GM12891 (cell line): ENCODE data around the gene TRIM56.
"Not testable (repeated sequence)": the region's sequence is repeated elsewhere in the genome, so short reads cannot be mapped to it uniquely, and the experiment has no call there.

ENCODE experiments used
- DNase-seq: peaks from one replicate; pipeline ENCODE4 v3.0.0; 2011; ENCODE audit warnings: low spot score; ENCODE audit not compliant: insufficient read length
- FAIRE-seq: peaks from 2 replicates; lab custom pipeline; 2011; peaks lifted over from hg19 to GRCh38; lab: Jason Lieb, UNC
- PAX5 ChIP-seq: IDR thresholded peaks from 2 replicates; pipeline ENCODE4 v1.6.1; 2011; ENCODE audit warnings: low read length, moderate library complexity, mild to moderate bottlenecking; ENCODE audit not compliant: insufficient read depth, severe bottlenecking
- POLR2A ChIP-seq: IDR thresholded peaks from 2 replicates; pipeline ENCODE4 v1.6.1; 2011; ENCODE audit warnings: low read depth, low read length, control low read depth
- POLR2AphosphoS5 ChIP-seq: IDR thresholded peaks from 2 replicates; pipeline ENCODE4 v1.6.1; 2011; ENCODE audit warnings: low read depth, low read length, control low read depth
- POU2F2 ChIP-seq: IDR thresholded peaks from 2 replicates; pipeline ENCODE4 v1.6.1; 2011; ENCODE audit warnings: low read depth, mild to moderate bottlenecking, control low read depth, low read length, moderate library complexity
- SPI1 ChIP-seq: IDR thresholded peaks from 2 replicates; pipeline ENCODE4 v1.6.1; 2011; ENCODE audit warnings: low read depth, low read length, control low read depth
- TAF1 ChIP-seq: IDR thresholded peaks from 2 replicates; pipeline ENCODE4 v1.6.1; 2011; ENCODE audit warnings: low read depth, low read length, control low read depth

TRIM56 gene

GRCh38 chr7:101123703-101124068 is 38.4 kb downstream of the TRIM56 start:
- no peak for FAIRE-seq
- no peak for TF ChIP-seq PAX5
- DNase-seq, result no peak

- TF ChIP-seq TAF1, result no peak
- no peak for TF ChIP-seq PAX5
- TF ChIP-seq SPI1, result no peak
- no peak for TF ChIP-seq POLR2AphosphoS5
- no peak for TF ChIP-seq POLR2A
- no peak for TF ChIP-seq POU2F2
- FAIRE-seq (no peak), DNase-seq (no peak)
These were observed 39.2 kb downstream of the TRIM56 start for GRCh38 chr7:101124376-101125056.

- no peak for DNase-seq
- TF ChIP-seq SPI1 (peak; percentile 82), POU2F2 (no peak)
- no peak for FAIRE-seq
These were observed 40.8 kb downstream of the TRIM56 start for GRCh38 chr7:101125989-101126650.

GRCh38 chr7:101126651-101127459 is 41.6 kb downstream of the TRIM56 start, which contains the start of gene SERPINE1:
Gene SERPINE1, plus strand, starts transcription at chr7:101127104. Its CDS starts 1,290 bp downstream, at chr7:101128394.
- TF ChIP-seq PAX5 (no peak), POLR2A (0 out of 2 replicates have a peak, but pooled peaks have one; percentile 36), POLR2AphosphoS5 (0 out of 2 replicates have a peak, but pooled peaks have one; percentile 26), TAF1 (no peak)
- peak; percentile 52 for DNase-seq
- FAIRE-seq, result peak; percentile 63

GRCh38 chr7:101127460-101128039 is 42.3 kb downstream of the TRIM56 start:
- DNase-seq (no peak), FAIRE-seq (no peak)
- TF ChIP-seq PAX5 (no peak), POLR2A (no peak), POU2F2 (no peak), TAF1 (no peak), POLR2AphosphoS5 (no peak)

GRCh38 chr7:101128040-101128834 is 43.0 kb downstream of the TRIM56 start:
- no peak for TF ChIP-seq TAF1
- no peak for FAIRE-seq
- no peak for DNase-seq

- FAIRE-seq, result no peak
- TF ChIP-seq POLR2A (no peak), PAX5 (no peak), POLR2AphosphoS5 (no peak), SPI1 (no peak), TAF1 (no peak), POU2F2 (no peak)
- no peak for DNase-seq
These were observed 44.4 kb downstream of the TRIM56 start for GRCh38 chr7:101129603-101130117.

GRCh38 chr7:101132626-101133600 is 47.6 kb downstream of the TRIM56 start:
- not testable (repeated sequence) for DNase-seq, FAIRE-seq
